Islet precursor cell (in vitro differentiated cells): ENCODE results near the gene SARDH.

Experiments
- DNase-seq: peaks from one replicate; pipeline ENCODE4 v3.0.0-alpha.2; 2018

SARDH gene

GRCh38 chr9:133661846-133662540, 76.2 kb downstream of the SARDH start:
- no peak for DNase-seq

GRCh38 chr9:133659516-133659915, 78.6 kb downstream of the SARDH start:
- DNase-seq: no peak

GRCh38 chr9:133658442-133659431, 79.4 kb downstream of the SARDH start:
- peak; percentile 83 for DNase-seq

- no peak for DNase-seq
Observed at GRCh38 chr9:133657120-133657661, 81.0 kb downstream of the SARDH start.

GRCh38 chr9:133656211-133657119, 81.7 kb downstream of the SARDH start:
- no peak for DNase-seq

- no peak for DNase-seq
Observed at GRCh38 chr9:133655701-133656100, 82.5 kb downstream of the SARDH start.

GRCh38 chr9:133654736-133655657, 83.2 kb downstream of the SARDH start:
- DNase-seq: no peak

GRCh38 chr9:133653638-133654037, 84.5 kb downstream of the SARDH start:
- no peak for DNase-seq

- DNase-seq: no peak
Observed at GRCh38 chr9:133650026-133650425, 88.1 kb downstream of the SARDH start.

GRCh38 chr9:133649194-133649593, 89.0 kb downstream of the SARDH start:
- no peak for DNase-seq

- no peak for DNase-seq
Observed at GRCh38 chr9:133647765-133648469, 90.2 kb downstream of the SARDH start.

- no peak for DNase-seq
Observed at GRCh38 chr9:133647148-133647547, 91.0 kb downstream of the SARDH start.

- no peak for DNase-seq
Observed at GRCh38 chr9:133645021-133645765, 93.0 kb downstream of the SARDH start.

- no peak for DNase-seq
Observed at GRCh38 chr9:133643978-133644760, 94.0 kb downstream of the SARDH start.

GRCh38 chr9:133643362-133643755, 94.8 kb downstream of the SARDH start:
- DNase-seq: no peak

GRCh38 chr9:133642708-133643361, 95.3 kb downstream of the SARDH start:
- DNase-seq: peak; percentile 47

- DNase-seq: no peak
Observed at GRCh38 chr9:133641861-133642595, 96.1 kb downstream of the SARDH start.

- DNase-seq: no peak
Observed at GRCh38 chr9:133641396-133641655, 96.8 kb downstream of the SARDH start.
